COR-L47 (cell line): ENCODE measurements around the gene CEBPZ.
A peak's percentile ranks its signal among the peaks of the same experiment; 100 is the strongest.
"Not testable (repeated sequence)": the region's sequence is repeated elsewhere in the genome, so short reads cannot be mapped to it uniquely, and the experiment has no call there.

ENCODE experiments used
- DNase-seq: peaks from one replicate; lab custom pipeline; 2025; lab: John Stamatoyannopoulos, UW

The CEBPZ gene

GRCh38 chr2:37223131-37223530 lies 8.3 kb downstream of the CEBPZ start:
- DNase-seq, result no peak

GRCh38 chr2:37219046-37219445 lies 12.3 kb downstream of the CEBPZ start:
- DNase-seq, result no peak

- no peak for DNase-seq
Measured at GRCh38 chr2:37215250-37215649, 16.1 kb downstream of the CEBPZ start.

- no peak for DNase-seq
Measured at GRCh38 chr2:37211939-37212338, 19.5 kb downstream of the CEBPZ start.

- no peak for DNase-seq
Measured at GRCh38 chr2:37211212-37211611, 20.2 kb downstream of the CEBPZ start.

GRCh38 chr2:37206760-37207159 lies 24.6 kb downstream of the CEBPZ start:
- not testable (repeated sequence) for DNase-seq

GRCh38 chr2:37205689-37206341 lies 25.6 kb downstream of the CEBPZ start:
- DNase-seq, result no peak

- not testable (repeated sequence) for DNase-seq
Measured at GRCh38 chr2:37205071-37205661, 26.2 kb downstream of the CEBPZ start.

- no peak for DNase-seq
Measured at GRCh38 chr2:37203708-37204107, 27.7 kb downstream of the CEBPZ start.

GRCh38 chr2:37201766-37202165 lies 29.6 kb downstream of the CEBPZ start:
- DNase-seq, result no peak

- DNase-seq, result no peak
Measured at GRCh38 chr2:37201208-37201607, 30.2 kb downstream of the CEBPZ start.

GRCh38 chr2:37198681-37199065 lies 32.7 kb downstream of the CEBPZ start:
- DNase-seq, result no peak

GRCh38 chr2:37196320-37197195 lies 34.8 kb downstream of the CEBPZ start, which contains the start of gene CEBPZOS:
Gene CEBPZOS, plus strand, starts transcription at chr2:37196496. Its CDS starts 3,209 bp downstream, at chr2:37199705.
- DNase-seq, result peak; percentile 72

- not testable (repeated sequence) for DNase-seq
Measured at GRCh38 chr2:37195862-37196319, 35.5 kb downstream of the CEBPZ start.

GRCh38 chr2:37192551-37192950 lies 38.8 kb downstream of the CEBPZ start:
- no peak for DNase-seq

GRCh38 chr2:37191747-37192146 lies 39.6 kb downstream of the CEBPZ start:
- no peak for DNase-seq

GRCh38 chr2:37191253-37191652 lies 40.1 kb downstream of the CEBPZ start:
- DNase-seq, result no peak

GRCh38 chr2:37190290-37190689 lies 41.1 kb downstream of the CEBPZ start:
- no peak for DNase-seq

GRCh38 chr2:37189452-37190153 lies 41.8 kb downstream of the CEBPZ start:
- DNase-seq, result peak; percentile 8

GRCh38 chr2:37188570-37188969 lies 42.8 kb downstream of the CEBPZ start, which contains the start of gene SULT6B1:
Gene SULT6B1, minus strand, starts transcription at chr2:37188670. Its CDS starts 30 bp downstream, at chr2:37188640.
- DNase-seq, result no peak

GRCh38 chr2:37181726-37182684 lies 49.4 kb downstream of the CEBPZ start:
- no peak for DNase-seq
